ENCODE measurements around the gene RO60.

RO60 gene

DNA sequence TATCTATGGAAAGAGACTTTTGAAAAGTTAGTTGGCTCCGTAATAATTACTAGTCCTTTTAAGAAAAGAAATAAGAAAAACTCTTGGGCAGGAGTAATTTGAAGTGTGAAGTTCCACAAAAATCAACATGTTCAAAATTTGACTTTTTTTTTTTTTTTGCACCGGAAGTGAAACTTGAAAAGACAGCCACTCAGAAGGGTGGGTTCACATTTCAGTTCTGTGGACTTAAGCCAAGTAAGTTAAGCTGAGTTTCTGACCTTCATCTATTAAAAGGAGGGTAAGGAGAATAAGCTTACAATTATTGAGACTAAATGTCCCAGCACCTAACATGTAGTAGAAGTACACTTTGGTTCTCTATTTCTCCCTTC lies 11.0 kb downstream of the RO60 start:
- no peak overlapping the region for H3K4me3 ChIP-seq (ENCODE audit: control insufficient read depth, low read depth, low read length)
- no peak for TF ChIP-seq CTCF (IDR thresholded peaks at IDR 0.05; ENCODE audit: control insufficient read depth, insufficient read depth, low read depth, low read length, missing control alignments)
- no peak for DNase-seq (ENCODE audit: low read depth)

- no peak for DNase-seq (ENCODE audit: low read depth)
- no peak for TF ChIP-seq CTCF (IDR thresholded peaks at IDR 0.05; ENCODE audit: control insufficient read depth, insufficient read depth, low read depth, low read length, missing control alignments)
- H3K4me3 ChIP-seq (ENCODE audit: control insufficient read depth, low read depth, low read length), result no peak overlapping the region
Measured at GRCh38 chr1:193070942-193071341, 11.5 kb downstream of the RO60 start.

DNA sequence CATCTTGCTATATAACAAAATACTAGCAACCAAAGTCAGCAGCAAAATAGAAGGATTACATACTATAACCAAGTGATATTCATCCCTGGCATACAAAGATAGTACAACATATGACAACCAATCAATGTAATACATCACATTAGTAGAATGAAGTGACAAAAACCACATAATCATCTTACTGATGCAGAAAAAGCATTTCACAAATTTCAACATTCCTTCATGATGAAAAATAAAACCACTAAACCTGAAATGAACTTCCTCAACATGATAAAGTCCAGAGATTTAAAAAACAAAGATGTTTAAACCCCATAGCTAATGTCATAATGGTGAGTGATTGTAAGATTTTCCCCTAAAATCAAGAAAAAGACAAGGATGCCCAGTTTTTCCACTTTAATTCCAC lies 18.6 kb downstream of the RO60 start:
- no peak for TF ChIP-seq CTCF (IDR thresholded peaks at IDR 0.05; ENCODE audit: control insufficient read depth, insufficient read depth, low read depth, low read length, missing control alignments)
- H3K4me3 ChIP-seq (ENCODE audit: control insufficient read depth, low read depth, low read length), result no peak overlapping the region
- DNase-seq (ENCODE audit: low read depth), result no peak

- TF ChIP-seq CTCF (IDR thresholded peaks at IDR 0.05; ENCODE audit: control insufficient read depth, insufficient read depth, low read depth, low read length, missing control alignments), result no peak
- no peak overlapping the region for H3K4me3 ChIP-seq (ENCODE audit: control insufficient read depth, low read depth, low read length)
- DNase-seq (ENCODE audit: low read depth), result no peak
Measured at GRCh38 chr1:193079187-193079586, 19.8 kb downstream of the RO60 start.

- no peak overlapping the region for H3K4me3 ChIP-seq (ENCODE audit: control insufficient read depth, low read depth, low read length)
- DNase-seq (ENCODE audit: low read depth), result no peak
- no peak for TF ChIP-seq CTCF (IDR thresholded peaks at IDR 0.05; ENCODE audit: control insufficient read depth, insufficient read depth, low read depth, low read length, missing control alignments)
Measured at GRCh38 chr1:193083365-193084088, 24.1 kb downstream of the RO60 start.

DNA sequence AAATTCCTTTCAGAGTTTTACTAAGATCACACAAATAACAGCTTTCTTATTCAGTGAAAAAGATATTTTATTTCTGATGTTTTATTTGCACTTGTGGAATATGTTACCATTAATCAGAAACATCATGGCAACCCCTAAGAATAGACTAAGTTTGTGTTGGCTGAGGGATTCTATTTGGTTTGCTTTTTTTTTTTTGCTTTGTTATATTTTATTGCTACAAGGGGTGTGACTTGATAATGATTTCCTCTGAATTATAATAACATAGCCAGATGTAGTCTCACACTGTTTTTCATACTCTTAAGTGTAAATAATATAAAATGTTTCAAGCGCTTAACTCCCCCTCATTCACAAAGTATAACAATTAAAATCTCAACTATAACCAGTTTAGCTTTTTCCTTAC lies 25.9 kb downstream of the RO60 start:
- DNase-seq (ENCODE audit: low read depth), result no peak
- no peak for TF ChIP-seq CTCF (IDR thresholded peaks at IDR 0.05; ENCODE audit: control insufficient read depth, insufficient read depth, low read depth, low read length, missing control alignments)
- H3K4me3 ChIP-seq (ENCODE audit: control insufficient read depth, low read depth, low read length), result no peak overlapping the region
